HFF-Myc (cell line): ENCODE measurements around the gene RPL15.
"Not testable (repeated sequence)": the region's sequence is repeated elsewhere in the genome, so short reads cannot be mapped to it uniquely, and the experiment has no call there.

ENCODE experiments used
- DNase-seq: peaks from one replicate; pipeline ENCODE4 v3.0.0-alpha.2; 2011; ENCODE audit warnings: low read depth; ENCODE audit errors: extremely low read depth
- H3K4me3 ChIP-seq: replicated peaks from 2 replicates; pipeline ENCODE4 v1.5.1; 2011; ENCODE audit warnings: low read depth, mild to moderate bottlenecking, control low read depth, low read length
- TF ChIP-seq, protein P1 (sequence below): IDR thresholded peaks from 2 replicates; pipeline ENCODE4 v1.5.1; 2012; ENCODE audit warnings: mild to moderate bottlenecking, low read depth, low read length, control low read depth; ENCODE audit errors: missing control alignments

RPL15 gene

GRCh38 chr3:23894254-23895061, 22.5 kb upstream of the RPL15 start:
- no peak for DNase-seq
- TF ChIP-seq, protein P1, sequence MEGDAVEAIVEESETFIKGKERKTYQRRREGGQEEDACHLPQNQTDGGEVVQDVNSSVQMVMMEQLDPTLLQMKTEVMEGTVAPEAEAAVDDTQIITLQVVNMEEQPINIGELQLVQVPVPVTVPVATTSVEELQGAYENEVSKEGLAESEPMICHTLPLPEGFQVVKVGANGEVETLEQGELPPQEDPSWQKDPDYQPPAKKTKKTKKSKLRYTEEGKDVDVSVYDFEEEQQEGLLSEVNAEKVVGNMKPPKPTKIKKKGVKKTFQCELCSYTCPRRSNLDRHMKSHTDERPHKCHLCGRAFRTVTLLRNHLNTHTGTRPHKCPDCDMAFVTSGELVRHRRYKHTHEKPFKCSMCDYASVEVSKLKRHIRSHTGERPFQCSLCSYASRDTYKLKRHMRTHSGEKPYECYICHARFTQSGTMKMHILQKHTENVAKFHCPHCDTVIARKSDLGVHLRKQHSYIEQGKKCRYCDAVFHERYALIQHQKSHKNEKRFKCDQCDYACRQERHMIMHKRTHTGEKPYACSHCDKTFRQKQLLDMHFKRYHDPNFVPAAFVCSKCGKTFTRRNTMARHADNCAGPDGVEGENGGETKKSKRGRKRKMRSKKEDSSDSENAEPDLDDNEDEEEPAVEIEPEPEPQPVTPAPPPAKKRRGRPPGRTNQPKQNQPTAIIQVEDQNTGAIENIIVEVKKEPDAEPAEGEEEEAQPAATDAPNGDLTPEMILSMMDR, result no peak
- H3K4me3 ChIP-seq, result no peak overlapping the region

DNA sequence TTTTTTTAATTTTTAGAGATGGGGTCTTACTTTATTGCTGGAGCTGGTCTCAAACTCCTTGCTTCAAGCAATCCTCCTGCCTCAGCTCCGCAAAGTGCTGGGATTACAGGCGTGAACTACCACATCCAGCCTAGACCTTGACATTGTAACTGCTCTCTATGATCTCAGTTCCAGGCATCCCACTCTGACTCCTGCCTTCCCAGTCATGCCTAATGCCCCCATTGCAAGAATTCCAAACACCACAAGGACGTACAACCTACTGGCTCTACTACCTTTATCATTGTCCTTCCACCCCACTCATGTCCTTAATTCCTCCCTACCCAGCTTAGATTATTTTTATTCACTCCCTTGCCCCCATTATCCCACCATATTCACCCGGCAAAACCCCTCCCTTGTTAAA, 21.8 kb upstream of the RPL15 start:
- no peak for DNase-seq
- TF ChIP-seq, protein P1, result no peak
- no peak overlapping the region for H3K4me3 ChIP-seq

DNA sequence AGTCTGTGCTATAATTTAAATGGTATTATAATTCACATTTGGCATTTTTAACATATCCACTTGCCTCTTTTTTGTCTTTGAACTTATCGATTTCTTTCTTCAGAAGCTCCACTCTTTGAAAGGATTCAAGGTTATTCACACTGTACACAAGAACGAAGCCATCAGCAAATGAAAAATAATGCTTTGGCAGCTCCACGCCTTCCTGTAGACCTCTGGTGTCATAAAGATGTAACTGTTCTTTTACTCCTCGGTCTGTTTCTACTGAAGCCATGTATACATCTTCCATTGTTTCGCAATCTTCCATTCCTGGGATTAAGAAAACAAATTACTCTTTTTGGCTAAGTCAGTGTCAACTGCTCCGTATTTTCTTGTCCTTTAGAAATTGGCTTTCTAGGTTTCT, 16.2 kb upstream of the RPL15 start:
- DNase-seq, result no peak
- TF ChIP-seq, protein P1, result no peak
- H3K4me3 ChIP-seq, result no peak overlapping the region

DNA sequence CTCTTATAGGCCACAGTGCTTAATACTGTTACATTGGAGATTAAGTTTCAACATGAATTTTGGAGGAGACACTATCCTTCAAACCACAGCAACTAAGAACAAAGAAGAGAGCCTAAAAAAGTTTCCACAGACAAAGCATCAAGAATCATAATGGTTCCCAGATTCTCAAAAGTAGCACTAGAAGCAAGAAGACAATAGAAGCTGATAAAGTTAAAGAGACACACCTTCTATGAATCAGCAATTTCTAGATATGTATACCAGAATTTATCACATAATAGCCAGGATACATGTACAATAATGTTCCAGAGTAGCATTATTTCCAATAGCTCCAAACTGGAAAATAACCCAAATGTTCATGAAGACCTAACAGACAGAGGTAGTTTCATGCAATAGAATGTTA, 12.4 kb upstream of the RPL15 start:
- no peak overlapping the region for H3K4me3 ChIP-seq
- no peak for DNase-seq
- TF ChIP-seq, protein P1, result no peak

GRCh38 chr3:23909341-23909740, 7.6 kb upstream of the RPL15 start:
- H3K4me3 ChIP-seq, result no peak overlapping the region
- no peak for DNase-seq
- TF ChIP-seq, protein P1, result no peak

DNA sequence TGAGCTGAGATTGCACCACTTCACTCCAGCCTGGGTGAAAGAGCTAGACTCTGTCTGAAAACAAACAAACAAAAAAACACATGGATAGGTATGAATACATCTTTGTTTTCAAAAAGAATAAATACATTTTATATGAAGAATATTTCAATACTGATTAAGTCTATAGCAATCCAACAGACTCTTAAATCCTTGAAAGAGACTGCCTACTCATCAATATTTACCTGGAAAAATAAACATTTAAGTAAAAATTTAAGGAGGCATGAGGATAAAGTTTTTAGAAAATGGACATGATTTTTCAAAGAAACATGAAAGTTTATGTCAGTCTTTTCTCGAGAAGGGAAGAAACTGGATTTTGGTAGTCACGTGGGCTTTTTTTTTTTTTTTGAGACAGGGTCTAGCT, 5.5 kb upstream of the RPL15 start:
- DNase-seq, result no peak
- no peak overlapping the region for H3K4me3 ChIP-seq
- TF ChIP-seq, protein P1, result no peak

- not testable (repeated sequence) for H3K4me3 ChIP-seq, DNase-seq
These were observed 4.6 kb upstream of the RPL15 start for GRCh38 chr3:23912335-23912734.
